COLO668 (cell line): ENCODE data around the gene CIROP.
"Not testable (repeated sequence)": the region's sequence is repeated elsewhere in the genome, so short reads cannot be mapped to it uniquely, and the experiment has no call there.

Source experiments
- DNase-seq: peaks from one replicate; lab custom pipeline; 2025; ENCODE audit not compliant: unreplicated experiment; lab: John Stamatoyannopoulos, UW

The CIROP gene

DNA sequence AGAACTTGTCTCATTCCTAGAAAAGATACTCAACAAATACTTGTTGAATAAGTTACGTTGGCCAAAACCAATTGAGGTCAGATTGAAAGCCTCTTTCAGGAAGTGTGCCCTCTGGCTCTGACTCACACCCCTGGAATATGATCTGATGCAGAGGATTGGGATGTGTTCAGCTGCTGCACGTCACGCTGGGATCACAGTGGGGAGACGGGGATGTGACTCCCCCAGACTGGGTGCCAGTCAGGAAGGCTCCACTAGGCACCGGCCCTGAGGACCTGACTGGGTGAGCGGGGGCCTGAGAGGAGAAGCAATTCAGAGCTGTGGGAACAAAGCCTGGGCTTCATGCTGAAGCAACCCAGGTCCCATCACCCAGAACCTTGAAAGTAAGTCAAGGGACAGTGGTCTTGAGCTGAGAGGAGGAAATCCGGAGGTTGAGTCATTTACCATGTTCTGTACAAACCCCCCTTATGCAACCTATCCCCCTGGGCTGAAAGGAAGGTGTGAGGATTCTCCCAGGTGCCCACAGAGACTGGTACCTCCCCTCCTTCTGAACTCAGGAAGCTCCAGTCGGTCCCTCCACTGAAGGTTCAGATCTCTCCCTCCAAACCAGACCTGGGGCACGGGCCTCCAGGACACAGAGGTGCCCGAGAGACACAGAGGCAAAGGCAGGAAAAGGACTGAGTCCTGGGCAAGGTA is 10.4 kb upstream of the CIROP start:
- peak; percentile 28 for DNase-seq

DNA sequence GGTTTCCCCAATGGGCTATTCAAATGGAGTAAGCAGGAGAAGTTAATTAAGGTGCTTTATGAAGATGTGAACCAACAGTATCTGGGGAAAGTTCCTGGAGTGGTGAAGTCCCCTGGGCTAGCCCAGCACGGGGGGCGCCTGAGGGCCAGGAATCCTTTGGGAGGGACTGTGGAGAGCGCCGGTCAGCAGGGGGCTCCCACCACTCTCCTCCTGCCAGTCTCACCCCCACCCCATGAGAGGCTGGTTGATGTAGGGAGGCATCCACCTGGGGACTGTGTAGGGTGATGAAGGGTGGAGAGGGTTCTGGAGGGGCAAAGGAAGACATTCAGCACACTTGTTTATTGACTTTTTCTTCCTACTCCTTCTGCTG is 9.9 kb upstream of the CIROP start:
- DNase-seq = no peak

DNA sequence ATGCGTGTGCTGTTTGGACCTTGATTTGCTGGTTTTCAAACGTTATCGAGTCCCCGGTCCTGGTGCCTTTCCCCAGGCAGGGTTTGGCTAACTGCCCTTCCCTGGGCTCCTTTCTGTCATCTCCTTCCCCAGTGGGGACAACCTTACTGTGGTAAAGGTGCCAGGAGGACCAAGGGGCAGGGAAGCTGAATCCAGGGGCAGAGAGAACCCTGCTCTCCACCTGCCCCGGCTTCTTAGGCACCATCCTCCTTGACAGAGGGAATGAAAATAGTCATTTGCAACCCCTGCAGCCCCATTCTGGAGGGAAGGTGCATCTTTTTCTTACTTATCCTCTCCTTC is 9.3 kb upstream of the CIROP start:
- DNase-seq = no peak

DNA sequence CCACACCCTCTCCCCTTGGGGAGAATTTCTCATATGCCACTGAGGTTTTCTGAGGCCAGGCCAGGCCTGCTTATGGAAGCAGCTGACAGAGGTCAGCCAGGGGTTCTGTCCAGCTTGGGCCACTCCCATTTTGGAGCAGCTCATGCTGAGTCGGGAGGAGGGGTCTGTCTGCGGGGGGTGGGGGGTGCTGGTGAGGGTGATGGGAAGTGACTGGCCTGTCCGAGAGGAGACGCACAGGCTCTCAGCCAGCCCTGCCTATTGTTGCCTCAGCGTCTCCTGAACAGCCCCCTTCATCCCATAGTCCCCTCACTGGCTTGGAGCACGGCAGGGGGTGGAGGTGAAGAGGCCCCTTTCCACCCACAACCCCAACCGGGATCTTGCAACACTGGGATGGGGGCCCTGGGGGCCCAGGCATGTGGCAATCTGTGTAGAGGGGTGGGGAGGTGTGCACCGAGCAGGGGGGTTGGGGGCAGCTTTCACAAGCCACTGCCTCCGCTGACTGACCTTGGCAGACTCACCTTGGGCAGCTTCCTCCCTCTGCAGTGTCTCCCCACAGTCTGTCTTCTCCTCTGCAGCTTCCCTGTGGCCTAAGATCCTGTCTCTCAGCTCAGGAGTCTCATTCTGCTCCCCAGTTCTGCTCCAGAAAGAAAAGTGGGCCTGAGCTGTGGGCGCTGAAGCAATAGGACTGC is 8.8 kb upstream of the CIROP start:
- DNase-seq = no peak

DNA sequence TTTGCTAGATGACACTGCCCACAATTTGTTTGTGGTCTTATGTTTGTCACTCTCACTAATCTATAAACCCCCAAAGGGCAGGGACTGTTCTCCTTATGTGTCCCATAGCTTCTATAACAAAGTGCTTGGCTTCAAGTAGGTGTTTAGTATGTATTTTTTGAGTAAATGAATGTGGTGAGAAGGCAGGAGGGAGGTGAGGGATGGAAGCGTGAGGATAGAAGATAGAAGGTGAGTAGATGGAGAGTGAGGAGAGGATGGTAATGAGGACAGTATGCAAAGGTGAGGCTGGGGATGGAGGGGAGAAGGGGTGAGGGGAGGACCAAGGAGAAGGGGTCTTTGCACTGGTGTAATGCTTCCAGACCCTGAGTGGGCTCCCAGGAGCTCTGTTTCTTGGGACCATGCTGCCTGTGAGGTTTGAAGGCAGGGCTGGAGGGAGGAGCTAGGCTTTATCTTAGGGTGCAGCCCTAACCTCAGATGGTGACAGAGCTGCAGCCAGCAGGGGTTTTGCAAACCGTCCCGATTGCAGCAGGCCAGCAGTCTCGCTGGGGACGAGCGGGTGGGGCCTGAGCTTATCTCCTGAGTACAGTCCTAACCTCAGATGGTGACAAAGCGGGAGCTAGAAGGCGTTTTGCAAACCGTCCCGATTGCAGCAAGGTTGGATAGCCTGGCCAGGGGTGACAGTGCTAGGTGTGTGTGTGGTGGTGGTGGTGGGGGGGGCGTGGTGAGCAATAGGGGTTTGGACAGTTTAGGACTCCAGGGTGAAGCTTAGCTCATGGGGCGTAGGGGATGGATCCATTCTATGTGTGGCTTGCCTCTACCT is 7.8 kb upstream of the CIROP start:
- DNase-seq = no peak

DNA sequence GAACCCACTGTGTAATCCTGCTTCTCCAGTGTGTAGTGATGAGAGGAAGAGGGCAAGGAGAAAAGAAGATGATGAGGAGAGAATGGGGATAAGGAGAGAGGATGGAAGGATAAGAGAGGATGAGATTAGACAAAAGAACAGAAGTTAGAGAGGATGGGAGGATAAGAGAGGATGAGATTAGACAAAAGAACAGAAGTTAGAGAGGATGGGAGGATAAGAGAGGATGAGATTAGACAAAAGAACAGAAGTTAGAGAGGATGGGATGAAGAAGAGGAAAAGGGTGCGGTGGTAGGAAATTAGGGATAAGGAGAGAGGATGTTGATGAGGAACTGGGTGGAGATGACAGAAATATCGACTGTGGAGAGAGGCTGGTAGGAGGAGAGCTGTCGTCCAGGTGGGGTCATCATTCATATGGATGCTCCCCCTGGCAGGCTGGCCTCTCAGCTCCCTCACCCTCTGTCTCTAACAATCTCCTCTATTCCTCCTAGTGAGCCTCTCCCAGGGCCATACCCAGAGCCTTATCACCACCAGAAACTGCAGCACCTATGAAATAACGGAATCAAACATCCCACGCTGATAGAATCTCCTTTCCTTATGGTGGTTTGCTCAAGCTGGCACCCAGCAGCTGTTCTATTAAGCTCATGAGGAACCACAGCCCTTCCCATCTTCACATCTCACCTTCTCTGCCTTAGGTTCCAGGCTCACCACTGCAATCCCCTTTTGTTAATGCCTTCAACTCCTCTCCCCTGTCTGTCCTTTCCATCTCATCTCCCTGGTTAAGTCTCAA is 6.0 kb upstream of the CIROP start:
- no peak for DNase-seq

DNA sequence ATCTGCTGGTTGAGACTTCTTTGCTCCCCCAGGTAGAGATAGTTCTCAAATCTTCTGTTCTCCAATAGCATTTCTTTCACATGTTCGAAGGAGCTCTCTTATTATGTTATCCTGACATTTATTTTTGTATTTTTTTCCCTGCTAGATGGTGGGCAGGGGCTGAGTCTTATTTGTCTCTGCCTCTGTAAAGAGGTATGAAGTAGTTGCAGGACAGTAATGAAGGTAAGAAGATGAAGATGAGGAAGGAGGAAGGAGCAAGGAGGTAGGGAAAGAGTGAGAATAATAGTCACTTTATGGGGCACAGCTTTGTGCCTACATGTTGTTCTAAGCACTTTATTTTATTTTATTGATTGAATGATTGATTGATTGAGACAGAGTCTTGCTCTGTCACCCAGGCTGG is 5.0 kb upstream of the CIROP start:
- DNase-seq = no peak

DNA sequence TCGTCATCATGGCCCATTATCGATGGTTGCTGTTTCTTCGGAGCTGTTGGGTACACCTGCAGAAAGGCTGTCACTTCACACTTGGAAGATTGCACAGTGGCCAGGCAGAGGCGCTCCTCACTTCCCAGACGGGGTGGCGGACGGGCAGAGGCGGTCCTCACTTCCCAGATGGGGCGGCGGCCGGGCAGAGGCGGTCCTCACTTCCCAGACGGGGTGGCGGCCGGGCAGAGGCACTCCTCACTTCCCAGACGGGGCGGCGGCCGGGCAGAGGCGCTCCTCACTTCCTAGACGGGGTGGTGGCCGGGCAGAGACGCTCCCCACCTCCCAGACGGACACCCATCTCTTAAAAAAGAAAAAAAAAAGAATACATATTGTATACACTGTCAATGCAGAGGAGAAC is 3.4 kb upstream of the CIROP start:
- not testable (repeated sequence) for DNase-seq

DNA sequence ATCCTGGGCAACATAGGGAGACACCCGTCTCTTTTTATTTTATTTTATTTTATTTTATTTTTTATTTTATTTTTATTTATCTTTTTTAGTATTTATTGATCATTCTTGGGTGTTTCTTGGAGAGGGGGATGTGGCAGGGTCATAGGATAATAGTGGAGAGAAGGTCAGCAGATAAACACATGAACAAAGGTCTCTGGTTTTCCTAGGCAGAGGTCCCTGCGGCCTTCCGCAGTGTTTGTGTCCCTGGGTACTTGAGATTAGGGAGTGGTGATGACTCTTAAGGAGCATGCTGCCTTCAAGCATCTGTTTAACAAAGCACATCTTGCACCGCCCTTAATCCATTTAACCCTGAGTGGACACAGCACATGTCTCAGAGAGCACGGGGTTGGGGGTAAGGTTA is 2.8 kb upstream of the CIROP start:
- not testable (repeated sequence) for DNase-seq

DNA sequence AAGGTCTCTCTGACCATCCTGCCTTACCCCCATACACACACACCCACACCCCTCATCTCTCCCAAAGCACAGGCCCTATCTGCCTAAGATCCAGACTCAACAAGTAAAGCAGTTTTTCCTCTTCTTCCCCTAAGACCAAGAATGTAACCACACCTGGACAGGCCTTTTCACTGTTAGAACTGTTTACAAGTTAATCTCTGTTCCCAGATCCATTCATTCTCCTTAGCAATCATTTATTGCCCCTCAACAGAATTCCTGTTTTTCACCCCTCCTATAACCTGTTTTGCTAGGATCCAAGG is 1.9 kb upstream of the CIROP start:
- no peak for DNase-seq

DNA sequence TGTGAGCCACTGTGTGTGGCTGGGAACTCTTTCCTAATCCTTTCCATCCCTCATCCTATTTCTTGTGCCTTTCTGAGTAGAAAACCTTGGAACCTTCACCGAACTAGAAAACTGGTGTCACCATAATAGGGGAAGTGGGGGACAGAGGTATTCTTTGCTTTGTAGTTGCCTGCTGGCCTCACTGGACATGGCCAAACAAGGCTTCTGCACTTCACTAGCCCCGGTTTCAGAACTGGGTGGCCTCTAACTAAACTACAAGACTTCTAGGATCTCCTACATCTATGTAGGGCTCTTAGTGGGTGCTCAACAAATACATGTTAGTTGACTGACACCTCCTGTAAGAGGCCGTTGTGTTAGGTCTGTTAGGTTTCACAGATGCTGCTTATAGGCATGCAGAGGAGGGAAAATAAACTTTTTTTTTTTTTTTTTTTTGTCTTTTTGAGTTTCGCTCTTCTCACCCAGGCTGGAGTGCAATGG is 597 bp upstream of the CIROP start:
- DNase-seq = no peak

DNA sequence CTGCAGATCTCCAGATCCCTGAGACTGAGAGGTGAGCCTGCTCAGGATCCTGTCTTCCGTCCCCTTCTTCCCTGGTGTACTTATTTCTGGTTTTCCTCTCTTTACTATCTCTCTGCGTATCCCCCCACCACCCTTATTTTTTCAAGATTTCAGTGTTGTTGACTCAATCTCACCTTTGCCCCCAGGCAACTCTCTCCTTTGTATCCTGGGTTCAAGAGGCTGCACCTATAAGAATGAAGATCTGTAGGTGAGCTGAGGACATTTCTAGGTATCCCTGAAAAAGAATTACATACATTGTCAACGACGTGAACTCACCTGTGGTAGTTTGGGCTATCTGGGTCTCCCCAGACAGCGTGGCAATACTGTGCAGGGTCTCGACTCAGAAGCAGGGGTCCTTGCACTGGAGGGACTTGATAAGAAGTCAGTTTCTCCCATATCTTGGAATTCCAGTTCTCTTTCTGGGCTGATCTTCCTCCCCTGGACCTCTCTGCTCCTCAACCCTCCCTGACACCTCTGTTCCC is 659 bp downstream of the CIROP start:
- DNase-seq = no peak

DNA sequence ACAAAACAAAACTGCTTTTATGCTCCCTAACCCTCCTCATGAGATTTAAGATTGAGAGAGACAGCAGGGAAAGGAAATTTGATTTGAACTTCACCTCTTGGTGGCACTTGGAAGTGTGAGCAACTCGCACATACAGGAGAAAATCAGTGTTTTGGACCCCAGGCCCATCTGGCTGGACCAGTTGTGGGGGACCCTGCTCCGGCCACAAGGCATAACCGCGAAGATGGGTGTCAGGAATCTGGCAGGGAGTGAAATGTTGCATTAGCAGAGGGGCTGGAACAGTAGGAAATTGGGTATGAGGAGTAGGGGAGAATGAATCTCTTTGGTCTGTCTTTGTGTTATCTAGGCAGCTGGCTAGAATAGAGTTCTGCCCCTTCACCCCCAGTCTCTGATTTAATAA is 1.2 kb downstream of the CIROP start:
- DNase-seq = no peak

DNA sequence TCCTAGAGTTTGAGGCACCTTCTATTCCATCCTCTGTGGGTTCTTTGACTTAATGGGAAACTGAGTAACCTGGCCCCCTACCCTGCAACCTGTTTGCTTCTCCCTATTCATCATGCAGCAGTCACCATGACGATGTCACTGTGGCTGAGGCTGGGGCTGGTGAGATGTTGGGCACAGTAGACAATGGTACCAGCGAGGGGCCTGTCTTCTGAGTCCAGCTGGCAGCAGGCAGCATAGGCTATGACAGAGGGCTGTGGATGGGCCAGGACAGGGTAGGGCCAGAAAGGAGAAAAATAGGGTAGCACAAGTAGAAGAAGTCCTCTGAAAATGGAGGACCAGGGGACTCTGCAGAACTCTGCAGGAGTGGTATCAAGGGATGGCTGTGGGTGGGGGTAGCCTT is 2.0 kb downstream of the CIROP start:
- no peak for DNase-seq

DNA sequence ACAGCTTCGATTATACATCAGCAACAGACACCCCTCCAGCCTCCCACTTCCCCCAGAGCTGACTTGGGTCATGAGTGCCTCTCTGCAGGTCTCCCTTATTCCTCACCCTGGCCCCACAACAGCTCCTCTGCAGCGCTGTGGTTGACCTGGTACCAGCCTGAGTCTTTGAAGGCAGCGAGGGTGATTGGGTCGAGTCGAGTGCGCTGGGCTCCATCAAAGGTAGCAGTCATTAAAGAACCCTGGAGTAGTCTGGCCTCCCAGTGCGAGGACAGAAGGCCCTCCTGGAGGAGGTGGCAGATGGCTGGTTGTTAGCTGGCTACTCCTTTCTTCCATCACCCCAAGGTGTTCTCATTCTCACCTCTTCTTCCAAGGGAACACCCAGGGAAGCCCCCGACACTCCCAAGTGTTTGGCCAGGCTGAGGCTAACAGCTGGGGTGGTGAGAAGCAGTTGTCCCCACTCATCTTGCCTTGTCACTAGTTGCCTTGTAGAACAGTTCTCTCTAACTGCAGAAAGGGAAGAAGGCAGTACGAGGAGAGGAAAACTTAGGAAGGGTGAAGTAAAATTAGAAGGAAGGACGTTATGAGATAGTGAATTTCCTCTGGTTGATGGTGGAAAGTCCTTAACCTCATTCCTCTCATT is 2.7 kb downstream of the CIROP start:
- DNase-seq = no peak

DNA sequence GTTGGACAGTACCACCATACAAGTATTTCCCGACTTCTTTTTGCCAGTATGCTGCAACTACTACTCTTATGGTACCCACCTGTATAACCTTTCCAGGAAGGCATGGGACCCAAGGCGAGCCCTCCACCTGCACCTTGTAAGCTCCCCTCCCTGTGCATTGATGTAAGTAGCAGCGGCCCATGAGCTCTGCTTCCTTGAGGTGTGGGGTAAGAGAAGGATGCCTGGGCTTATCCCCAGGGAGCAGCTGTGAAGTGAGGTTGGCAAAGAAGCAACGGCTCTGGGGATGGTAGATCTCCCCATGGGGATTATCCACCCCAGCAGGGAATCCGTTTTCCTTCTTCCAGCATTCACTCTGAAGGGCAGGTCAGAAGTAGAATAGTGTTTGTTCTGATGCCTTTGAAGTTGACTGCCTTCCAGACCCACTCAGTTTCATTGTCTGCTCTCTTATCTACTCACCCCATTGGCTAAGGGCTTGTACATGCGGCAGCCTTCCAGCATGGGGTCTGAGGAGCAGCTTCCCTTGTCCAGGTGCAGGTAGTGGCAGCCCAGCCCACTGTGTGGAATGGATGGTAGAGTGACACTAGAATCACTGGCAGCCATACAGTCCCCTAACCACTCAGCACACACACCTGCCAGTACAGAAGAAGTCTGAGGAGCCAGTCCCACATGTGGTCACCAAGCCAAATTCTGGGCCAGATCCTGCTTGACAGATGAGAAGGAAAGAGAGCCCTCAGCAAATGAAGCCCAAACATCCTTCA is 3.4 kb downstream of the CIROP start:
- no peak for DNase-seq

DNA sequence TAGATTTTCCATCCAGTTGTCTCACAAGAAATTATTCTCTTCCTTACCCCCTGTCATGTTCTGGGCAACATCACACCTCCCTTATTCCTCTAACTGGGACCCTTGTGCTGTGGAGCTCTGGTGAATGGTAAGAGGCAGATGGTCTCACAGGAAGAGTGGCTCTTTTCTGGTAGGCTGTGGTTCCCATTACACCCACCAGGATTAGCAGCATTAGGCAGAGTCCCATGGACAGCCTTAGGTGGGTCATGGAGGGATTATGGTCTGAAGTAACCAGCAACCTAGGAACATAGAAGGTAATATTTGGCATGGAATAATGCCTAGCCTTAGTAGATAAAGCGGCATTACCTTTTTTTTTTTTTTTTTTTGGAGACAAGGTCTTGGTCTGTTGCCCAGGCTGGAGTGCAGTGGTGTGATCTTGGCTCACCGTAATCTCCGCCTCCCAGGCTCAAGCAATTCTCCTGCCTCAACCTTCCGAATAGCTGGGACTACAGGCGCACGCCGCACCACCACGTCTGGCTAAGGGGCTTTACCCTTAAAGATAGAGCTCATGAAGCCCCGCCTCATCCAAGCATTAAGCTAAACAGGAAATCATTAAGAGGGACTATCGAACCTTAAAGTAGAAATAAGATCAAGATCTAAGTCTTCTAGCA is 5.5 kb downstream of the CIROP start:
- no peak for DNase-seq

DNA sequence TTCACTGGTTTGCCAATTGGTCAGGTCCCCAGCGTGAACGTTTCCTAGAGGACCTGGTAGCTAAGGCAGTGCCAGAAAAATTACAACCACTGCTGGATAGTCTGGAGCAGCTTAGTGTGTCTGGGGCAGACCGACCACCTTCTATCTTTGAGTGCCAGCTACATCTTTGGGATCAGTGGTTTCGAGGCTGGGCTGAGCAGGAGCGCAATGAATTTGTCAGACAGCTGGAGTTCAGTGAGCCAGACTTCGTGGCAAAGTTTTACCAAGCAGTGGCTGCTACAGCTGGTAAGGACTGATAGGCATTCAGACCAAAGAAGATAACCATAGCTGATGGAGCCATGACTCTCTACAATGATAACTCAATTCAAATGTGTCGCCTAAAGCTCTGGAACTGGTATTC is 7.0 kb downstream of the CIROP start:
- DNase-seq = no peak

DNA sequence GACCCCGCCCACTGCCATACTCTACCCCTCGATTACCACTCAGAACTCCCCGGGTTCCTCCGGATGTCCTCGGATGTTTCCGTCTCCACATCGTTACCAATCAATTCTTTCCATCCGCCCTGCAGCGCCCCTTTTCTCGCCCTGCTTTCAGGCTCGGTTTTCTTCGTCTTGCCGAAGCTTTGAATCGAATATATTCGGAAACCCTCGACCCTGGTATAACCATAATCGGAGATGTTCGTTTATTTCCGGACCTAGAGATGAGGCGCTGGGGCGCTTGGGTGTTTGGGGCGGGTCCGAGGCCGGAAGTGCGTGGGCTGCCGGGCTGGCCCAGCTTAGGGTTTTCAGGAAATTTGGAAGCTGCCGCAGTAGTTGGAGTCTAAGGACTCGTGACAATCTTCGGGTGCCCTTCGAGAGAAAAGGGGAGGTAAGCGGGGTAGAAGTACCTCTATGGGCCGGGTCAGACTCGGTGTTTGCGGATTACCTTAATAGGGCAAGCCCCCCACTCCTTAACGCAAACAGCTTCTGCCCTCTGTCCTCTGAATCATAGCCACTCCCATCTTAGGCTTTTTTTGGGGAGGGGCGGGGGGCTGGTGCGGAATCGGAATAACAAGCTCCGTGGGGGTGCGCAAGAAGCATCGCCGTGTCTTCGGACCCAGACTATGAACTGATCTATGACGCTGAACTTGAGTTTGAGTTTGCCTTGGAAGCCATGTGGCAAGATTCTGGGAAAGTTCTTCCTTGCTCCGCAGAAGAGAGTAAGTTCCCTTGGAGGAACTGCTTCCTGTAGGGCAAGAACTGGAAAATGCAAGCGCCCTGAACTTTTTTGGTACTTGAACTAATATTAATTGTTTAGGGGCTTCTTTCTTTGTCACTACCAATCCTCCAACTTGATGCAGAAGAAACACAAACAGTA is 9.3 kb downstream of the CIROP start, which contains the start of gene C14orf119:
Gene C14orf119, plus strand, starts transcription at position 310 of the 913 bp plus-strand sequence. CDS start 2,154 bp downstream, outside the sequence.
- DNase-seq = no peak
